PC-9 (cell line): Measurements from ENCODE around the gene CRY1. TPM values are rescaled to one million over a fixed set of nuclear protein-coding genes. Genes with fewer than 3 reads are reported as not detected.

ENCODE experiments used
- BruUV-seq: library from RNA; stranded (reverse); fragments of 400-500 nt; replicated peaks from 2 replicates; lab custom pipeline; 2021; lab: Mats Ljungman, UMichigan
- CTCF ChIA-PET: fragments of 300-600 bp; sonication (Branson Sonifier 250); formaldehyde crosslinking; loops from one replicate; lab custom pipeline; 2022; ENCODE audit warnings: antibody characterized with exemption; lab: Charles Lee
- POLR2A ChIA-PET: fragments of 300-600 bp; sonication (Branson Sonifier 250); formaldehyde crosslinking; loops from one replicate; lab custom pipeline; 2022; ENCODE audit warnings: antibody characterized with exemption; ENCODE audit not compliant: unreplicated experiment; lab: Charles Lee
- DNase-seq, 2 experiments: peaks; one replicate each; pipeline versions ENCODE4 v3.0.0 to v3.0.0-alpha.2; 2015 to 2022; ENCODE audit warnings: mixed read lengths in 1 of 2
- H2AFZ ChIP-seq: fragments of 200-600 bp; sonication (generic); 2 replicates; pipeline ENCODE4 v1.8.1; 2017; ENCODE audit warnings: antibody characterized with exemption
- H3F3A ChIP-seq: fragments of 200-600 bp; sonication (generic); 2 replicates; pipeline ENCODE4 v1.8.1; 2017; ENCODE audit warnings: antibody characterized with exemption, mild to moderate bottlenecking, low read depth; ENCODE audit not compliant: insufficient read depth
- H3K27ac ChIP-seq: fragments of 200-600 bp; sonication (generic); 2 replicates; pipeline ENCODE4 v1.6.1; 2016; ENCODE audit warnings: mixed run types
- H3K27me3 ChIP-seq: fragments of 200-600 bp; sonication (generic); 2 replicates; pipeline ENCODE4 v1.6.1; 2016; ENCODE audit warnings: low read depth, mixed run types; ENCODE audit not compliant: insufficient read depth
- H3K36me3 ChIP-seq: fragments of 200-600 bp; sonication (generic); 2 replicates; pipeline ENCODE4 v1.6.1; 2016; ENCODE audit warnings: low read depth, mixed run types
- H3K4me1 ChIP-seq: fragments of 200-600 bp; sonication (generic); replicated peaks from 2 replicates; pipeline ENCODE4 v1.6.1; 2016; ENCODE audit warnings: mixed run types; ENCODE audit not compliant: insufficient read depth
- H3K4me2 ChIP-seq: fragments of 200-600 bp; sonication (generic); 2 replicates; pipeline ENCODE4 v1.6.1; 2017; ENCODE audit warnings: mixed run types
- H3K4me3 ChIP-seq: fragments of 200-600 bp; sonication (generic); 2 replicates; pipeline ENCODE4 v1.6.1; 2016; ENCODE audit warnings: mixed run types
- H3K79me2 ChIP-seq: fragments of 200-600 bp; sonication (generic); 2 replicates; pipeline ENCODE4 v1.6.1; 2017; ENCODE audit warnings: low read depth, mixed run types
- H3K9me2 ChIP-seq: fragments of 200-600 bp; sonication (generic); 2 replicates; pipeline ENCODE4 v1.8.1; 2017; ENCODE audit warnings: mild to moderate bottlenecking; ENCODE audit not compliant: insufficient read depth
- H3K9me3 ChIP-seq: fragments of 200-600 bp; sonication (generic); 2 replicates; pipeline ENCODE4 v1.8.1; 2016; ENCODE audit warnings: low read depth; ENCODE audit not compliant: insufficient read depth
- H4K20me1 ChIP-seq: fragments of 200-600 bp; sonication (generic); 2 replicates; pipeline ENCODE4 v1.8.1; 2017; ENCODE audit not compliant: insufficient read depth
- EZH2 ChIP-seq: fragments of 200-600 bp; sonication (generic); IDR thresholded peaks from 2 replicates; pipeline ENCODE4 v1.8.0; 2017; ENCODE audit warnings: antibody characterized with exemption, low read depth
- intact Hi-C: fragments of 100-400 bp; cut with micrococcal nuclease; formaldehyde crosslinking; loops from one replicate; pipeline ENCODE4 v1.10.0; 2022; ENCODE audit not compliant: unreplicated experiment
- total RNA-seq: library from RNA; stranded (reverse); gene quantifications from 2 replicates; pipeline ENCODE4 v1.2.3, GENCODE V29; 2021
- TF ChIP-seq, protein P1 (sequence below): fragments of 200-600 bp; sonication (generic); conservative IDR thresholded peaks from 2 replicates; pipeline ENCODE4 v1.6.1; 2017; ENCODE audit warnings: mixed run types, antibody characterized with exemption, mild to moderate bottlenecking, moderate library complexity

CRY1 gene
- total RNA-seq, 1 experiment from 2014 or later: 18.1 TPM

DNA sequence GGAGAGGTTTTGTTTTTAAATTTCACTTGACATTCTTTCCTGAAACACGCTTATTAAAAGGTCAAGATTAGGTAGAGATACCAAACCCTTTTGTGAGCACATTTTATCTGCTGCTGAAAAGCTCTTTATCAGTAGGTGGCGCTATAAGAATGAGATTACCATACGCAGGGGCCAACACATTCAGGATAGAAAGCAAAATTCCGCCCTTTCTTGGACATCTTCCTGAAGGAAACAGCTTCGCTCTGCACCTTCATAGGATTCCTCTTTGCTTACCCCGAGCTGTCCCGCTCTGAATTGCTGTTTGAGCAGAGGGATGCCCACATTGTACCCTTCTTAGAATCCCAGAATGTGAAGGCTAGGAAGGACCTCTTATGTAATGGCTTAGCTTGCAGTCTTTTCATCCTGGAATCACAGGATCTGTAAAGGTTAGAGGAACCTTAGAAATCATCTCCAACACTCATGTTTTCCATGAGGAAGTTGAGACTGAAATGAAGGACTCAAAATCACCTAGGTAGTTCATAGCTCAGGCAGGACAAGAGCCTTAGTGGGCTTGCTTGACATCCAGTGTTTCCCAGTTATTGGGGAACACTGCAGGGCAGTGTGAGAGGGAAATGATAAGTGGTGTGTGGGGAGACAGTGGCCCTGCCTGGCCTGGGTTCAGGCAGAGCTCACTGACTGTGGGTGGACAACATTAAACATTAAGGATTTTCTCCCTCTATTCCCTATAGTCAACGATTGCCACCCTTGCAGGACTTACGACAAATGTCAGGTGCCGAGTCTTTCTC lies 38.7 kb upstream of the CRY1 start:
- intact Hi-C loops: loop anchor here (1.0 to 5.0 kb wide), 5 partner anchors 185 to 545 kb away; no protein-coding TSS in a partner anchor
- DNase-seq: peak; percentile 29 to 57
- H4K20me1 ChIP-seq: no peaks in the 10 kb centered on the region
- H3K4me3 ChIP-seq: no peak overlapping the region
- H3K4me1 ChIP-seq: no peaks in the 10 kb centered on the region; the same call in 1 of the 2 replicates
- no peaks in the 10 kb centered on the region for H3K79me2 ChIP-seq
- BruUV-seq: no TSS peak
- H3K27ac ChIP-seq: no peak overlapping the region
- H3K9me3 ChIP-seq: no peaks in the 10 kb centered on the region
- 0 out of 2 replicates have a peak, but pooled peaks cover 3% of the 10 kb centered on the region for H3K9me2 ChIP-seq
- H3K27me3 ChIP-seq: no peaks in the 10 kb centered on the region
- ChIA-PET CTCF (interaction anchor here (0.6 to 1.2 kb wide), 6 partner anchors 76 to 478 kb away, joined by 3 to 8 read pairs (median 4); no protein-coding TSS in a partner anchor), POLR2A (no interaction called here)
- H3K36me3 ChIP-seq: no peaks in the 10 kb centered on the region
- no peak for TF ChIP-seq EZH2
- TF ChIP-seq, protein P1, sequence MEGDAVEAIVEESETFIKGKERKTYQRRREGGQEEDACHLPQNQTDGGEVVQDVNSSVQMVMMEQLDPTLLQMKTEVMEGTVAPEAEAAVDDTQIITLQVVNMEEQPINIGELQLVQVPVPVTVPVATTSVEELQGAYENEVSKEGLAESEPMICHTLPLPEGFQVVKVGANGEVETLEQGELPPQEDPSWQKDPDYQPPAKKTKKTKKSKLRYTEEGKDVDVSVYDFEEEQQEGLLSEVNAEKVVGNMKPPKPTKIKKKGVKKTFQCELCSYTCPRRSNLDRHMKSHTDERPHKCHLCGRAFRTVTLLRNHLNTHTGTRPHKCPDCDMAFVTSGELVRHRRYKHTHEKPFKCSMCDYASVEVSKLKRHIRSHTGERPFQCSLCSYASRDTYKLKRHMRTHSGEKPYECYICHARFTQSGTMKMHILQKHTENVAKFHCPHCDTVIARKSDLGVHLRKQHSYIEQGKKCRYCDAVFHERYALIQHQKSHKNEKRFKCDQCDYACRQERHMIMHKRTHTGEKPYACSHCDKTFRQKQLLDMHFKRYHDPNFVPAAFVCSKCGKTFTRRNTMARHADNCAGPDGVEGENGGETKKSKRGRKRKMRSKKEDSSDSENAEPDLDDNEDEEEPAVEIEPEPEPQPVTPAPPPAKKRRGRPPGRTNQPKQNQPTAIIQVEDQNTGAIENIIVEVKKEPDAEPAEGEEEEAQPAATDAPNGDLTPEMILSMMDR: peak; percentile 91
- H3F3A ChIP-seq: no peaks in the 10 kb centered on the region
- peak overlapping the region; percentile 37; the same call in 1 of the 2 replicates for H3K4me2 ChIP-seq
- H2AFZ ChIP-seq: no peak overlapping the region

GRCh38 chr12:107130830-107131611 lies 37.7 kb upstream of the CRY1 start:
- Histone ChIP-seq H3K4me1 (no peaks in the 10 kb centered on the region; the same call in 1 of the 2 replicates), H3K79me2 (no peaks in the 10 kb centered on the region), H3K27me3 (no peaks in the 10 kb centered on the region), H3K9me2 (0 out of 2 replicates have a peak, but pooled peaks cover 3% of the 10 kb centered on the region), H3F3A (no peaks in the 10 kb centered on the region), H3K9me3 (no peaks in the 10 kb centered on the region), H3K27ac (no peak overlapping the region), H3K4me2 (no peak overlapping the region), H2AFZ (no peak overlapping the region), H4K20me1 (no peaks in the 10 kb centered on the region), H3K36me3 (no peaks in the 10 kb centered on the region), H3K4me3 (no peak overlapping the region)
- CTCF ChIA-PET: interaction anchor here (0.6 to 1.2 kb wide), 5 partner anchors 266 to 476 kb away, joined by 3 to 8 read pairs (median 3); no protein-coding TSS in a partner anchor
- no peak for TF ChIP-seq EZH2
- TF ChIP-seq, protein P1: no peak
- BruUV-seq: no TSS peak
- no peak for DNase-seq
- POLR2A ChIA-PET: no interaction called here
- intact Hi-C loops: loop anchor here (1.0 to 5.0 kb wide), 3 partner anchors 280 to 546 kb away; no protein-coding TSS in a partner anchor

- Histone ChIP-seq H3K79me2 (no peaks in the 10 kb centered on the region), H4K20me1 (no peaks in the 10 kb centered on the region), H2AFZ (no peak overlapping the region), H3K4me1 (no peaks in the 10 kb centered on the region; the same call in 1 of the 2 replicates), H3K36me3 (no peaks in the 10 kb centered on the region), H3K4me3 (no peak overlapping the region), H3K4me2 (no peak overlapping the region), H3K27ac (no peak overlapping the region), H3K9me3 (no peaks in the 10 kb centered on the region), H3K27me3 (no peaks in the 10 kb centered on the region), H3F3A (no peaks in the 10 kb centered on the region), H3K9me2 (0 out of 2 replicates have a peak, but pooled peaks cover 3% of the 10 kb centered on the region)
- no peak for DNase-seq
- POLR2A ChIA-PET: no interaction called here
- intact Hi-C loops: no loop called here
- CTCF ChIA-PET: no interaction called here
- BruUV-seq: no TSS peak
- TF ChIP-seq EZH2: no peak
- TF ChIP-seq, protein P1: no peak
Measured at GRCh38 chr12:107129315-107129930, 36.1 kb upstream of the CRY1 start.
